Loucy (cell line): ENCODE measurements around the gene VWC2L.

Experiments
- H2AFZ ChIP-seq: fragments of 200-600 bp; sonication (generic); 2 replicates; pipeline ENCODE4 v1.6.0; 2016; ENCODE audit warnings: antibody characterized with exemption, mild to moderate bottlenecking, low read length, moderate library complexity
- H3F3A ChIP-seq: fragments of 200-600 bp; 2 replicates; pipeline ENCODE4 v1.6.0; 2016; ENCODE audit warnings: antibody characterized with exemption, low read depth, mild to moderate bottlenecking
- H3K27me3 ChIP-seq: fragments of 200-600 bp; sonication (generic); 2 replicates; pipeline ENCODE4 v1.6.1; 2014; ENCODE audit warnings: low read length, mild to moderate bottlenecking; ENCODE audit not compliant: insufficient read depth, poor library complexity, severe bottlenecking
- H3K36me3 ChIP-seq: fragments of 200-600 bp; sonication (generic); 2 replicates; pipeline ENCODE4 v1.6.1; 2016; ENCODE audit warnings: low read length; ENCODE audit not compliant: insufficient read depth
- H3K4me1 ChIP-seq: fragments of 200-600 bp; sonication (generic); 2 replicates; pipeline ENCODE4 v1.5.1; 2014; ENCODE audit warnings: low read length, mild to moderate bottlenecking; ENCODE audit not compliant: insufficient read depth, poor library complexity, severe bottlenecking
- H3K4me2 ChIP-seq: fragments of 200-600 bp; sonication (generic); 2 replicates; pipeline ENCODE4 v1.6.0; 2014; ENCODE audit warnings: antibody characterized with exemption, low read length, low read depth, mild to moderate bottlenecking; ENCODE audit not compliant: poor library complexity, severe bottlenecking
- H3K4me3 ChIP-seq: fragments of 200-600 bp; sonication (generic); 2 replicates; pipeline ENCODE4 v1.5.1; 2014; ENCODE audit warnings: low read length, mild to moderate bottlenecking, mixed read lengths; ENCODE audit not compliant: poor library complexity, severe bottlenecking
- H3K79me2 ChIP-seq: fragments of 200-600 bp; sonication (generic); 2 replicates; pipeline ENCODE4 v1.6.1; 2014; ENCODE audit warnings: low read length; ENCODE audit not compliant: insufficient read depth
- H3K9ac ChIP-seq: fragments of 200-600 bp; sonication (generic); 2 replicates; pipeline ENCODE4 v1.6.0; 2014; ENCODE audit warnings: mild to moderate bottlenecking, low read depth, low read length, moderate library complexity; ENCODE audit not compliant: poor library complexity, severe bottlenecking
- H3K9me2 ChIP-seq: fragments of 200-600 bp; sonication (generic); replicated peaks from 2 replicates; pipeline ENCODE4 v1.6.1; 2016; ENCODE audit warnings: low read depth, low read length, mixed read lengths
- H3K9me3 ChIP-seq: fragments of 200-600 bp; sonication (generic); 2 replicates; pipeline ENCODE4 v1.6.1; 2014; ENCODE audit warnings: mild to moderate bottlenecking, antibody characterized with exemption, low read length, low read depth; ENCODE audit not compliant: insufficient read depth
- H4K20me1 ChIP-seq: fragments of 200-600 bp; sonication (generic); 2 replicates; pipeline ENCODE4 v1.6.0; 2014; ENCODE audit warnings: antibody characterized with exemption, low read length, mild to moderate bottlenecking; ENCODE audit not compliant: insufficient read depth, poor library complexity, severe bottlenecking
- EZH2phosphoT487 ChIP-seq: fragments of 200-600 bp; IDR thresholded peaks from 2 replicates; pipeline ENCODE4 v1.6.1; 2018; ENCODE audit warnings: antibody characterized with exemption, mild to moderate bottlenecking, moderate library complexity, borderline replicate concordance
- TF ChIP-seq, protein P1 (sequence below): fragments of 200-600 bp; sonication (generic); conservative IDR thresholded peaks from 2 replicates; pipeline ENCODE4 v1.5.1; 2014; ENCODE audit warnings: mild to moderate bottlenecking, antibody characterized with exemption, low read length

VWC2L gene

DNA sequence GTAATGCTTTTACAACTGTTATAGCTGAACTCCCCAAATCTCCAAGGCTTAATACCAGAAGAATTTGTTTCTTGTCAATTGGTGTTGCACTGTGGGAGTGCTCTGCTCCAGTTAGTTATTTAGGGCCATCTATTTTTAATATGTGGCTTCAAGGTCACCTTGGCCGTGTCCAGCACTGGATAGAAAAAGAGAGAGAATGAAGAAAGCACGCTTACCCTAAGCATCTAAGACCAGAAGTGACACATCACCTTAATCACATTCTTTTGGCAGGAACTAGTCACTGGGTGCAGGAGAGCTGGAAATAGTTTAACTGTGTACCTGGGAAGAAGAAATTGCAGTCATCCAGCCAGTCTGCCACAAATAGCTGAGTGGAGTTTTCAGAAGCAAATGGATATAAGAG, 78.8 kb downstream of the VWC2L start:
- 0 out of 2 replicates have a peak, but pooled peaks cover 9% of the 10 kb centered on the region for H3K9me2 ChIP-seq
- H3K9ac ChIP-seq, result no peak overlapping the region
- H3K4me2 ChIP-seq, result no peak overlapping the region
- H3K27me3 ChIP-seq, result no peaks in the 10 kb centered on the region
- H3K4me1 ChIP-seq, result no peaks in the 10 kb centered on the region
- no peak overlapping the region for H2AFZ ChIP-seq
- H3K4me3 ChIP-seq, result no peak overlapping the region
- no peak for TF ChIP-seq EZH2phosphoT487
- TF ChIP-seq, protein P1, sequence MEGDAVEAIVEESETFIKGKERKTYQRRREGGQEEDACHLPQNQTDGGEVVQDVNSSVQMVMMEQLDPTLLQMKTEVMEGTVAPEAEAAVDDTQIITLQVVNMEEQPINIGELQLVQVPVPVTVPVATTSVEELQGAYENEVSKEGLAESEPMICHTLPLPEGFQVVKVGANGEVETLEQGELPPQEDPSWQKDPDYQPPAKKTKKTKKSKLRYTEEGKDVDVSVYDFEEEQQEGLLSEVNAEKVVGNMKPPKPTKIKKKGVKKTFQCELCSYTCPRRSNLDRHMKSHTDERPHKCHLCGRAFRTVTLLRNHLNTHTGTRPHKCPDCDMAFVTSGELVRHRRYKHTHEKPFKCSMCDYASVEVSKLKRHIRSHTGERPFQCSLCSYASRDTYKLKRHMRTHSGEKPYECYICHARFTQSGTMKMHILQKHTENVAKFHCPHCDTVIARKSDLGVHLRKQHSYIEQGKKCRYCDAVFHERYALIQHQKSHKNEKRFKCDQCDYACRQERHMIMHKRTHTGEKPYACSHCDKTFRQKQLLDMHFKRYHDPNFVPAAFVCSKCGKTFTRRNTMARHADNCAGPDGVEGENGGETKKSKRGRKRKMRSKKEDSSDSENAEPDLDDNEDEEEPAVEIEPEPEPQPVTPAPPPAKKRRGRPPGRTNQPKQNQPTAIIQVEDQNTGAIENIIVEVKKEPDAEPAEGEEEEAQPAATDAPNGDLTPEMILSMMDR, result no peak
- no peaks in the 10 kb centered on the region for H3K36me3 ChIP-seq
- H3K9me3 ChIP-seq, result no peaks in the 10 kb centered on the region
- H4K20me1 ChIP-seq, result no peaks in the 10 kb centered on the region
- no peaks in the 10 kb centered on the region for H3K79me2 ChIP-seq
- H3F3A ChIP-seq, result no peaks in the 10 kb centered on the region

DNA sequence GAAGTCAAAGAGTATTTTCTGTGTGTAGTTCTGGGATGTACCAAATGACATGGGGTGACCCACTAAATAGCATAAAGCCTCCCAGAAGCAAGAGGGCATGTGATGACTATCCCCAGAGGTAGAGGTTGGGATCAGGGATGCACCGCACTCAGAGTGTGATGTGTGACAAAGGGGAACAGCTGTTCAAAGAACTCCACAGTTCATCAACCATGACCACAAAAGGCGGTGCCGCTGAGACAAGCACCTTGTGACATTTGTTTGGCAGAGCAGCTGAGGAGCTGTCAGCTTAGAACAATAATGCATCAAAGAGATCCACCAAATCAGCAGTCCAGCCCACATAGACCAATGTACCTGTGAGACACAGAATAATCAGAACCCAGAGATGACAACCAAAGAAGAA, 81.3 kb downstream of the VWC2L start:
- H3K4me1 ChIP-seq, result no peaks in the 10 kb centered on the region
- H3F3A ChIP-seq, result no peaks in the 10 kb centered on the region
- H3K27me3 ChIP-seq, result no peaks in the 10 kb centered on the region
- H3K79me2 ChIP-seq, result no peaks in the 10 kb centered on the region
- no peak overlapping the region for H3K9ac ChIP-seq
- H3K36me3 ChIP-seq, result no peaks in the 10 kb centered on the region
- TF ChIP-seq EZH2phosphoT487, result no peak
- TF ChIP-seq, protein P1, result no peak
- H3K9me3 ChIP-seq, result no peaks in the 10 kb centered on the region
- no peaks in the 10 kb centered on the region for H4K20me1 ChIP-seq
- no peak overlapping the region for H3K4me2 ChIP-seq
- H2AFZ ChIP-seq, result no peak overlapping the region
- H3K4me3 ChIP-seq, result no peak overlapping the region
- 0 out of 2 replicates have a peak, but pooled peaks cover 9% of the 10 kb centered on the region for H3K9me2 ChIP-seq

DNA sequence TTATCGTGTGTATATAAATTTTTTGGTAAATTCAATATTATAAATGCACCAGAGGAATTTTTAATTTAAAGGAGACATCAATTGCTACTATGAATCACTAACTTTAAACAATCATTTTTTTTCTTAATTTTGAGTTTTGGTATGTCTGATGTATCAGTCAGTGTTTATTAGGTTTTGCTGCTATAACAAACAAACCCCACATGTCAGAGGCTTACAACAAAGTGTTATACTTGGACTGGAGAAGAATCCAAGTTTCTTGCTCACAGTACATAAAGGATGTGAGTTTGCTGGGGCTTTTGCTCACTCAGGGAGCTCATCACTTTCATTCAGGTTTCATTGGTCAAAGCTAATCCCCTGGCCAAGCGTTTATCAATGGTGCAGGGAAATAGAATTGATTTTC, 81.8 kb downstream of the VWC2L start:
- no peak overlapping the region for H3K9ac ChIP-seq
- H3K4me1 ChIP-seq, result no peaks in the 10 kb centered on the region
- H3K27me3 ChIP-seq, result no peaks in the 10 kb centered on the region
- no peaks in the 10 kb centered on the region for H3K79me2 ChIP-seq
- H3K36me3 ChIP-seq, result no peaks in the 10 kb centered on the region
- H2AFZ ChIP-seq, result no peak overlapping the region
- no peaks in the 10 kb centered on the region for H3F3A ChIP-seq
- no peak overlapping the region for H3K4me2 ChIP-seq
- no peaks in the 10 kb centered on the region for H4K20me1 ChIP-seq
- no peaks in the 10 kb centered on the region for H3K9me3 ChIP-seq
- no peak overlapping the region for H3K4me3 ChIP-seq
- no peak for TF ChIP-seq EZH2phosphoT487
- TF ChIP-seq, protein P1, result no peak
- H3K9me2 ChIP-seq, result 0 out of 2 replicates have a peak, but pooled peaks cover 9% of the 10 kb centered on the region
